SK-N-SH (cell line): ENCODE results near the gene ASIC3. TPM values are rescaled to one million over a fixed set of nuclear protein-coding genes. Genes with fewer than 3 reads are reported as not detected.

Experiments used
- CTCF ChIA-PET: fragments of 300-600, 350-600 bp; formaldehyde crosslinking; extraction: SDS; loops from one replicate; lab custom pipeline; 2021; lab: Yijun Ruan, JAX
- POLR2A ChIA-PET: fragments of 350-600 bp; sonication (Branson Sonifier 250); formaldehyde crosslinking; extraction: SDS; loops from one replicate; lab custom pipeline; 2020; ENCODE audit warnings: antibody characterized with exemption, inconsistent platforms; lab: Yijun Ruan, JAX
- DNase-seq: peaks from one replicate; pipeline ENCODE4 v3.0.0; 2012
- H2AFZ ChIP-seq: fragments of 200-600 bp; sonication (generic); 2 replicates; pipeline ENCODE4 v1.8.1; 2016; ENCODE audit warnings: antibody characterized with exemption, mild to moderate bottlenecking, low read depth
- H3F3A ChIP-seq: fragments of 200-600 bp; sonication (generic); replicated peaks from 2 replicates; pipeline ENCODE3; 2016; ENCODE audit warnings: antibody characterized with exemption, mild to moderate bottlenecking; ENCODE audit not compliant: insufficient read depth
- H3K27ac ChIP-seq, 2 experiments: fragments of 200-500 bp in 1 of 2; fragments of 200-600 bp in 1 of 2; sonication (Bioruptor generic) in 1 of 2; sonication (generic), shearing (Covaris generic) in 1 of 2; 2 replicates each; pipeline versions ENCODE4 v1.5.1 to v1.6.1; 2014 to 2016; ENCODE audit warnings: low read depth in 2 of 2, inconsistent platforms in 1 of 2, low read length in 1 of 2, mild to moderate bottlenecking in 1 of 2, mixed read lengths in 1 of 2
- H3K27me3 ChIP-seq: fragments of 200-600 bp; sonication (generic), shearing (Covaris generic); 2 replicates; pipeline ENCODE4 v1.6.1; 2016; ENCODE audit warnings: mixed run types; ENCODE audit not compliant: insufficient read depth
- H3K36me3 ChIP-seq, 2 experiments: fragments of 200-500 bp in 1 of 2; fragments of 200-600 bp in 1 of 2; sonication (Bioruptor generic) in 1 of 2; sonication (generic) in 1 of 2; replicated peaks in 1 of 2; 2 replicates each; pipeline versions ENCODE3 to v1.5.1; 2014 to 2016; ENCODE audit warnings: low read length in 1 of 2, mild to moderate bottlenecking in 1 of 2; ENCODE audit not compliant: insufficient read depth in 2 of 2, control insufficient read depth in 1 of 2
- H3K4me1 ChIP-seq, 2 experiments: fragments of 200-500 bp in 1 of 2; fragments of 200-600 bp in 1 of 2; sonication (Bioruptor generic) in 1 of 2; sonication (generic), shearing (Covaris generic) in 1 of 2; 2 replicates each; pipeline versions ENCODE4 v1.5.1 to v1.6.1; 2014 to 2016; ENCODE audit warnings: low read depth in 1 of 2, low read length in 1 of 2, mixed run types in 1 of 2; ENCODE audit not compliant: insufficient read depth in 2 of 2, control insufficient read depth in 1 of 2
- H3K4me2 ChIP-seq: fragments of 200-600 bp; sonication (generic), shearing (Covaris generic); 2 replicates; pipeline ENCODE4 v1.6.1; 2017; ENCODE audit warnings: mixed run types
- H3K4me3 ChIP-seq, 2 experiments: fragments of 200-500 bp in 1 of 2; fragments of 200-600 bp in 1 of 2; sonication (Bioruptor generic) in 1 of 2; sonication (generic), shearing (Covaris generic) in 1 of 2; 2 replicates each; pipeline versions ENCODE4 v1.5.1 to v1.8.1; 2014 to 2016; ENCODE audit warnings: low read depth in 2 of 2, inconsistent platforms in 1 of 2, low read length in 1 of 2, mild to moderate bottlenecking in 1 of 2, mixed read lengths in 1 of 2, moderate library complexity in 1 of 2
- H3K79me2 ChIP-seq: fragments of 200-600 bp; sonication (generic); 2 replicates; pipeline ENCODE4 v1.8.1; 2017; ENCODE audit warnings: mild to moderate bottlenecking; ENCODE audit not compliant: insufficient read depth
- H3K9ac ChIP-seq: fragments of 200-600 bp; sonication (generic); 2 replicates; pipeline ENCODE4 v1.6.1; 2017; ENCODE audit warnings: mixed run types
- H3K9me2 ChIP-seq: fragments of 200-600 bp; sonication (generic); 2 replicates; pipeline ENCODE4 v1.6.1; 2017; ENCODE audit warnings: mixed run types
- H3K9me3 ChIP-seq: fragments of 200-600 bp; sonication (generic); 2 replicates; pipeline ENCODE4 v1.6.1; 2017; ENCODE audit warnings: mixed run types, mild to moderate bottlenecking, moderate library complexity
- H4K20me1 ChIP-seq: fragments of 200-600 bp; sonication (generic); 2 replicates; pipeline ENCODE4 v1.6.1; 2017; ENCODE audit warnings: mild to moderate bottlenecking, mixed run types; ENCODE audit not compliant: insufficient read depth
- CHD2 ChIP-seq: fragments of 150-350 bp; IDR thresholded peaks from 2 replicates; pipeline ENCODE4 v1.6.1; 2018; ENCODE audit warnings: low read length; ENCODE audit not compliant: partially characterized antibody
- ELF1 ChIP-seq: IDR thresholded peaks from 2 replicates; pipeline ENCODE4 v1.4.0; 2012
- FOSL2 ChIP-seq: IDR thresholded peaks from 2 replicates; pipeline ENCODE4 v1.4.0; 2012; ENCODE audit warnings: low read depth, mild to moderate bottlenecking, moderate library complexity, borderline replicate concordance
- FOXM1 ChIP-seq: IDR thresholded peaks from 2 replicates; pipeline ENCODE4 v1.4.0; 2012; ENCODE audit warnings: low read depth, mild to moderate bottlenecking
- GABPA ChIP-seq: IDR thresholded peaks from 2 replicates; pipeline ENCODE4 v1.4.0; 2012; ENCODE audit warnings: low read depth, mild to moderate bottlenecking
- JUND ChIP-seq: IDR thresholded peaks from 2 replicates; pipeline ENCODE4 v1.4.0; 2012
- MEF2A ChIP-seq: IDR thresholded peaks from 2 replicates; pipeline ENCODE4 v1.4.0; 2012; ENCODE audit warnings: low read depth, borderline replicate concordance
- MXI1 ChIP-seq: IDR thresholded peaks from 2 replicates; pipeline ENCODE4 v1.6.1; 2012; ENCODE audit warnings: mild to moderate bottlenecking, low read depth, low read length, improper control_type of control experiment
- RAD21 ChIP-seq: IDR thresholded peaks from 2 replicates; pipeline ENCODE4 v1.6.1; 2012; ENCODE audit warnings: mild to moderate bottlenecking, low read length
- RCOR1 ChIP-seq: fragments of 150-350 bp; IDR thresholded peaks from 2 replicates; pipeline ENCODE4 v1.6.1; 2017; ENCODE audit warnings: antibody characterized with exemption, low read length
- WGBS: methylation state at CpG from one replicate; pipeline ENCODE4 v1.1.6; 2017; ENCODE audit warnings: low lambda C conversion rate; 5-methylcytosine and 5-hydroxymethylcytosine counted together
- polyA plus RNA-seq, 3 experiments: library from polyadenylated mRNA; depleted of rRNA; stranded (reverse); fragments of >200 nt; gene quantifications; 2 replicates each; pipeline ENCODE4 v1.2.3, GENCODE V29; 2012
- TF ChIP-seq, protein P1 (sequence below): fragments of 200-600 bp; sonication (generic); IDR thresholded peaks from 2 replicates; pipeline ENCODE4 v1.6.1; 2017; ENCODE audit warnings: antibody characterized with exemption, mild to moderate bottlenecking, moderate library complexity
- TF ChIP-seq, protein P2 (sequence below): IDR thresholded peaks from 2 replicates; pipeline ENCODE4 v1.6.1; 2012; ENCODE audit warnings: mild to moderate bottlenecking, low read depth, low read length, moderate library complexity
- TF ChIP-seq, protein P3 (sequence below): IDR thresholded peaks from 2 replicates; pipeline ENCODE4; 2012
- TF ChIP-seq, protein P4 (sequence below): IDR thresholded peaks from 2 replicates; pipeline ENCODE4 v1.4.0; 2012; ENCODE audit warnings: low read depth, borderline replicate concordance
- TF ChIP-seq, protein P5 (sequence below): IDR thresholded peaks from 2 replicates; pipeline ENCODE4 v1.4.0; 2012; ENCODE audit warnings: low read depth

The ASIC3 gene
- polyA plus RNA-seq, 1 of the 3 experiments (the other 2 are of a cell fraction): 4.5 TPM

DNA sequence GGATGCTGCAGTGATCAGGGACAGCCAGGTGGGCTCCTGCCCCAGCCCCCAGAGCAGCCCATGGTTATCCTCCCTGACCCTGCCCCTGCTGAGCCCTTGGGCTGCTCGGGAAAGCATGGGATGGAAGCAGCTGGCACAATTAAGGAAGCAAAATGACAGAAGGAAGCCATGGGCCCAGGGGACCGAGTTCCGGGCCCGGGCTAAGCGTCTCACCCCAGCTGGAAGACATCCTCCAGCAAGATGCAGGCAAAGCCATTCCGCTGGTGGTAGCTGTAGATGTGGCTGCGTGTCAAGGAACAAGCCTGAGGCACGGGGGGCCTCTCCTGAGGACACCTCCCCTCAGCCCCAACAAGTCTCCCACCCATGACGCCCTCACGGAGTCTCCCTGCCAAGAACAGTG lies 25.1 kb upstream of the ASIC3 start (continued):
- TF ChIP-seq, protein P1, sequence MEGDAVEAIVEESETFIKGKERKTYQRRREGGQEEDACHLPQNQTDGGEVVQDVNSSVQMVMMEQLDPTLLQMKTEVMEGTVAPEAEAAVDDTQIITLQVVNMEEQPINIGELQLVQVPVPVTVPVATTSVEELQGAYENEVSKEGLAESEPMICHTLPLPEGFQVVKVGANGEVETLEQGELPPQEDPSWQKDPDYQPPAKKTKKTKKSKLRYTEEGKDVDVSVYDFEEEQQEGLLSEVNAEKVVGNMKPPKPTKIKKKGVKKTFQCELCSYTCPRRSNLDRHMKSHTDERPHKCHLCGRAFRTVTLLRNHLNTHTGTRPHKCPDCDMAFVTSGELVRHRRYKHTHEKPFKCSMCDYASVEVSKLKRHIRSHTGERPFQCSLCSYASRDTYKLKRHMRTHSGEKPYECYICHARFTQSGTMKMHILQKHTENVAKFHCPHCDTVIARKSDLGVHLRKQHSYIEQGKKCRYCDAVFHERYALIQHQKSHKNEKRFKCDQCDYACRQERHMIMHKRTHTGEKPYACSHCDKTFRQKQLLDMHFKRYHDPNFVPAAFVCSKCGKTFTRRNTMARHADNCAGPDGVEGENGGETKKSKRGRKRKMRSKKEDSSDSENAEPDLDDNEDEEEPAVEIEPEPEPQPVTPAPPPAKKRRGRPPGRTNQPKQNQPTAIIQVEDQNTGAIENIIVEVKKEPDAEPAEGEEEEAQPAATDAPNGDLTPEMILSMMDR: no peak
- TF ChIP-seq JUND (no peak), FOXM1 (no peak), GABPA (no peak), FOSL2 (no peak), ELF1 (no peak), MEF2A (no peak)
- TF ChIP-seq, protein P2, sequence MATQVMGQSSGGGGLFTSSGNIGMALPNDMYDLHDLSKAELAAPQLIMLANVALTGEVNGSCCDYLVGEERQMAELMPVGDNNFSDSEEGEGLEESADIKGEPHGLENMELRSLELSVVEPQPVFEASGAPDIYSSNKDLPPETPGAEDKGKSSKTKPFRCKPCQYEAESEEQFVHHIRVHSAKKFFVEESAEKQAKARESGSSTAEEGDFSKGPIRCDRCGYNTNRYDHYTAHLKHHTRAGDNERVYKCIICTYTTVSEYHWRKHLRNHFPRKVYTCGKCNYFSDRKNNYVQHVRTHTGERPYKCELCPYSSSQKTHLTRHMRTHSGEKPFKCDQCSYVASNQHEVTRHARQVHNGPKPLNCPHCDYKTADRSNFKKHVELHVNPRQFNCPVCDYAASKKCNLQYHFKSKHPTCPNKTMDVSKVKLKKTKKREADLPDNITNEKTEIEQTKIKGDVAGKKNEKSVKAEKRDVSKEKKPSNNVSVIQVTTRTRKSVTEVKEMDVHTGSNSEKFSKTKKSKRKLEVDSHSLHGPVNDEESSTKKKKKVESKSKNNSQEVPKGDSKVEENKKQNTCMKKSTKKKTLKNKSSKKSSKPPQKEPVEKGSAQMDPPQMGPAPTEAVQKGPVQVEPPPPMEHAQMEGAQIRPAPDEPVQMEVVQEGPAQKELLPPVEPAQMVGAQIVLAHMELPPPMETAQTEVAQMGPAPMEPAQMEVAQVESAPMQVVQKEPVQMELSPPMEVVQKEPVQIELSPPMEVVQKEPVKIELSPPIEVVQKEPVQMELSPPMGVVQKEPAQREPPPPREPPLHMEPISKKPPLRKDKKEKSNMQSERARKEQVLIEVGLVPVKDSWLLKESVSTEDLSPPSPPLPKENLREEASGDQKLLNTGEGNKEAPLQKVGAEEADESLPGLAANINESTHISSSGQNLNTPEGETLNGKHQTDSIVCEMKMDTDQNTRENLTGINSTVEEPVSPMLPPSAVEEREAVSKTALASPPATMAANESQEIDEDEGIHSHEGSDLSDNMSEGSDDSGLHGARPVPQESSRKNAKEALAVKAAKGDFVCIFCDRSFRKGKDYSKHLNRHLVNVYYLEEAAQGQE: no peak
- TF ChIP-seq, protein P3, sequence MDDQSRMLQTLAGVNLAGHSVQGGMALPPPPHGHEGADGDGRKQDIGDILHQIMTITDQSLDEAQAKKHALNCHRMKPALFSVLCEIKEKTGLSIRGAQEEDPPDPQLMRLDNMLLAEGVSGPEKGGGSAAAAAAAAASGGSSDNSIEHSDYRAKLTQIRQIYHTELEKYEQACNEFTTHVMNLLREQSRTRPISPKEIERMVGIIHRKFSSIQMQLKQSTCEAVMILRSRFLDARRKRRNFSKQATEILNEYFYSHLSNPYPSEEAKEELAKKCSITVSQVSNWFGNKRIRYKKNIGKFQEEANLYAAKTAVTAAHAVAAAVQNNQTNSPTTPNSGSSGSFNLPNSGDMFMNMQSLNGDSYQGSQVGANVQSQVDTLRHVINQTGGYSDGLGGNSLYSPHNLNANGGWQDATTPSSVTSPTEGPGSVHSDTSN: no peak
- TF ChIP-seq, protein P4, sequence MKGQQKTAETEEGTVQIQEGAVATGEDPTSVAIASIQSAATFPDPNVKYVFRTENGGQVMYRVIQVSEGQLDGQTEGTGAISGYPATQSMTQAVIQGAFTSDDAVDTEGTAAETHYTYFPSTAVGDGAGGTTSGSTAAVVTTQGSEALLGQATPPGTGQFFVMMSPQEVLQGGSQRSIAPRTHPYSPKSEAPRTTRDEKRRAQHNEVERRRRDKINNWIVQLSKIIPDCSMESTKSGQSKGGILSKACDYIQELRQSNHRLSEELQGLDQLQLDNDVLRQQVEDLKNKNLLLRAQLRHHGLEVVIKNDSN: no peak

DNA sequence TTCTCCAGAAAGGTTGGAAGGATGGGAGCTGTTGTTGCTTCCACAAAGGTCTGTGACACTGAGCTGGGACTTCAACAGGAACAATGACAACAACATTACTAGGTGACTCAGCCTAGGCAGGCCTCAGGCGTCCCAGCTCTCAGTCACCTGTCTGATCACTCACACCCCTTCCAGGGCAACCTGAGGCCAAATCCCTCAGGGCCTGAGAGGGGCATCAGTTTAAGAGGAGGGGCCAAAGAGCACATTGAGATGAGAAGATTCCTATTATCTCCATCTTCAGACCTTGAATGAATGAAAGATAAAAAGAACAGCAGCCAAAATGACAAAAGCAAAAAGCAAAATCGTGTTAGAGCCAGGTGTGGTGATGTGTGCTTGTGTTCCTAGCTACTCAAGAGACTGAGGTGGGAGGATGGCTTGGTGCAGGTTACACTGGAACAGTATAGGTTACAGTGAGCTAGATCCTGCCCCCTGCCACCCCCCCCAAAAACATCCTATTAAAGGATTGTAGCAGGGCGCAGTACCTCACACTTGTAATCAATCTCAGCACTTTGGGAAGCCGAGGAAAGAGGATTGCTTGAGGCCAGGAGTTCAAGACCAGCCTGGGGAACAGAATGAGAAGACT lies 23.8 kb upstream of the ASIC3 start, which contains the start of gene ATG9B:
TSS of gene ATG9B (minus strand) at position 60 of the 622 bp plus-strand sequence. CDS start 71 bp downstream, outside the sequence.
- ChIA-PET CTCF (interaction anchor here (0.7 to 8.3 kb wide), 6 partner anchors 12 to 143 kb away, joined by 3 to 107 read pairs (median 10); partner anchors contain the start of gene GBX1), POLR2A (no interaction called here)
- Histone ChIP-seq H3K27ac (no peak within 1 kb of the TSS), H2AFZ (no peak within 1 kb of the TSS), H4K20me1 (no peaks in the 10 kb centered on the region), H3K4me1 (peaks cover 6 to 7% of the 10 kb centered on the region in 2 experiments; a peak in 2 of 4 replicates), H3K79me2 (peaks cover 10% of the 10 kb centered on the region), H3K9me3 (no peaks in the 10 kb centered on the region), H3F3A (peaks cover 5% of the 10 kb centered on the region), H3K36me3 (no peaks in the 10 kb centered on the region), H3K4me2 (no peak within 1 kb of the TSS), H3K9ac (no peak within 1 kb of the TSS), H3K27me3 (peaks cover 15% of the 10 kb centered on the region; the same call in 1 of the 2 replicates), H3K9me2 (no peaks in the 10 kb centered on the region), H3K4me3 (no peak within 1 kb of the TSS)
- WGBS: 69% methylated on average over 4 of the region's 4 CpGs
- no peak for DNase-seq
- TF ChIP-seq, protein P5, sequence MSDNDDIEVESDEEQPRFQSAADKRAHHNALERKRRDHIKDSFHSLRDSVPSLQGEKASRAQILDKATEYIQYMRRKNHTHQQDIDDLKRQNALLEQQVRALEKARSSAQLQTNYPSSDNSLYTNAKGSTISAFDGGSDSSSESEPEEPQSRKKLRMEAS: no peak
- TF ChIP-seq, protein P4: no peak
- TF ChIP-seq FOXM1 (no peak), FOSL2 (no peak), MXI1 (no peak), RAD21 (no peak), RCOR1 (no peak), CHD2 (no peak)
- TF ChIP-seq, protein P3: no peak
- TF ChIP-seq, protein P2: no peak
